CD4-positive, alpha-beta T cell treated with Interleukin-4 for 4 hours (primary cell): ENCODE results near the gene BCR.
"Not testable (repeated sequence)": the region's sequence is repeated elsewhere in the genome, so short reads cannot be mapped to it uniquely, and the experiment has no call there.

ENCODE experiments used
- DNase-seq: peaks from one replicate; pipeline ENCODE4 v3.0.0-alpha.2; 2020

BCR gene

GRCh38 chr22:23323960-23324688, 143.8 kb downstream of the BCR start:
- DNase-seq, result not testable (repeated sequence)

- DNase-seq, result no peak
Measured at GRCh38 chr22:23325183-23325582, 144.9 kb downstream of the BCR start.

GRCh38 chr22:23333822-23334221, 153.5 kb downstream of the BCR start:
- not testable (repeated sequence) for DNase-seq

GRCh38 chr22:23337672-23338071, 157.4 kb downstream of the BCR start:
- not testable (repeated sequence) for DNase-seq

- DNase-seq, result not testable (repeated sequence)
Measured at GRCh38 chr22:23341942-23342695, 161.8 kb downstream of the BCR start.

GRCh38 chr22:23351321-23351720, 171.0 kb downstream of the BCR start:
- no peak for DNase-seq

- no peak for DNase-seq
Measured at GRCh38 chr22:23353004-23353403, 172.7 kb downstream of the BCR start.

- DNase-seq, result no peak
Measured at GRCh38 chr22:23353696-23354095, 173.4 kb downstream of the BCR start.

- no peak for DNase-seq
Measured at GRCh38 chr22:23356094-23356493, 175.8 kb downstream of the BCR start.

- no peak for DNase-seq
Measured at GRCh38 chr22:23357053-23357452, 176.7 kb downstream of the BCR start.

GRCh38 chr22:23359583-23360123, 179.3 kb downstream of the BCR start:
- DNase-seq, result no peak

- DNase-seq, result no peak
Measured at GRCh38 chr22:23361676-23362075, 181.4 kb downstream of the BCR start.

- no peak for DNase-seq
Measured at GRCh38 chr22:23363683-23364082, 183.4 kb downstream of the BCR start.

- DNase-seq, result no peak
Measured at GRCh38 chr22:23364389-23364788, 184.1 kb downstream of the BCR start.

- no peak for DNase-seq
Measured at GRCh38 chr22:23365524-23365923, 185.2 kb downstream of the BCR start.

- DNase-seq, result no peak
Measured at GRCh38 chr22:23365961-23366360, 185.7 kb downstream of the BCR start.

GRCh38 chr22:23367196-23367595, 186.9 kb downstream of the BCR start:
- not testable (repeated sequence) for DNase-seq
